ENCODE results near the gene PPP1R15A.
A peak's percentile ranks its signal among the peaks of the same experiment; 100 is the strongest.
"Not testable (repeated sequence)": the region's sequence is repeated elsewhere in the genome, so short reads cannot be mapped to it uniquely, and the experiment has no call there.

PPP1R15A gene

GRCh38 chr19:48881741-48882657 lies 9.8 kb downstream of the PPP1R15A start:
- DNase-seq (ENCODE audit: low read depth in 3 of 3): no peak

- no peak for DNase-seq (ENCODE audit: low read depth in 3 of 3)
These were observed 11.5 kb downstream of the PPP1R15A start for GRCh38 chr19:48883726-48884125.

GRCh38 chr19:48887861-48888612 lies 15.8 kb downstream of the PPP1R15A start:
- DNase-seq (ENCODE audit: low read depth in 3 of 3): no peak

- DNase-seq (ENCODE audit: low read depth in 3 of 3): not testable (repeated sequence)
These were observed 17.3 kb downstream of the PPP1R15A start for GRCh38 chr19:48889496-48889895.

GRCh38 chr19:48890551-48890950 lies 18.3 kb downstream of the PPP1R15A start:
- DNase-seq (ENCODE audit: low read depth in 3 of 3): no peak

GRCh38 chr19:48895226-48895625 lies 23.0 kb downstream of the PPP1R15A start:
- DNase-seq (ENCODE audit: low read depth in 3 of 3): no peak

GRCh38 chr19:48896191-48896720 lies 24.0 kb downstream of the PPP1R15A start:
- peak in 1 of 3 experiments; percentile 28 for DNase-seq (ENCODE audit: low read depth in 3 of 3)

- DNase-seq (ENCODE audit: low read depth in 3 of 3): no peak
These were observed 25.0 kb downstream of the PPP1R15A start for GRCh38 chr19:48897181-48897580.

- not testable (repeated sequence) for DNase-seq (ENCODE audit: low read depth in 3 of 3)
These were observed 27.1 kb downstream of the PPP1R15A start for GRCh38 chr19:48899386-48899749.

GRCh38 chr19:48899781-48900476 lies 27.7 kb downstream of the PPP1R15A start, which contains the start of gene NUCB1:
NUCB1 (plus strand) TSS chr19:48900312; CDS start chr19:48900797, 485 bp downstream.
- DNase-seq (ENCODE audit: low read depth in 3 of 3): peak; percentile 98 to 99 (median 99)

GRCh38 chr19:48900477-48901406 lies 28.5 kb downstream of the PPP1R15A start:
- DNase-seq (ENCODE audit: low read depth in 3 of 3): no peak

GRCh38 chr19:48902291-48902690 lies 30.1 kb downstream of the PPP1R15A start:
- DNase-seq (ENCODE audit: low read depth in 3 of 3): not testable (repeated sequence)

- not testable (repeated sequence) for DNase-seq (ENCODE audit: low read depth in 3 of 3)
These were observed 31.6 kb downstream of the PPP1R15A start for GRCh38 chr19:48903788-48904187.

GRCh38 chr19:48905664-48906063 lies 33.4 kb downstream of the PPP1R15A start:
- no peak for DNase-seq (ENCODE audit: low read depth in 3 of 3)

- no peak for DNase-seq (ENCODE audit: low read depth in 3 of 3)
These were observed 34.1 kb downstream of the PPP1R15A start for GRCh38 chr19:48906324-48906723.

GRCh38 chr19:48907671-48908070 lies 35.5 kb downstream of the PPP1R15A start:
- no peak for DNase-seq (ENCODE audit: low read depth in 3 of 3)

GRCh38 chr19:48909424-48910077 lies 37.3 kb downstream of the PPP1R15A start:
- not testable (repeated sequence) for DNase-seq (ENCODE audit: low read depth in 3 of 3)

GRCh38 chr19:48910803-48911202 lies 38.6 kb downstream of the PPP1R15A start:
- DNase-seq (ENCODE audit: low read depth in 3 of 3): no peak

- DNase-seq (ENCODE audit: low read depth in 3 of 3): no peak
These were observed 41.1 kb downstream of the PPP1R15A start for GRCh38 chr19:48913114-48913889.

All from stimulated activated CD4-positive, alpha-beta T cell treated with anti-CD3 and anti-CD28 coated beads, TNF-alpha, amount 100 ng/mL, for 4 hours (primary cell).